ENCODE results near the gene LKAAEAR1. TPM values are rescaled to one million over a fixed set of nuclear protein-coding genes. Genes with fewer than 3 reads are reported as not detected.

Gene LKAAEAR1
- total and polyA plus RNA-seq, 2 of the 13 experiments (the other 11 are each of a cell fraction or from before 2014, with no cell fraction given), result not detected

DNA sequence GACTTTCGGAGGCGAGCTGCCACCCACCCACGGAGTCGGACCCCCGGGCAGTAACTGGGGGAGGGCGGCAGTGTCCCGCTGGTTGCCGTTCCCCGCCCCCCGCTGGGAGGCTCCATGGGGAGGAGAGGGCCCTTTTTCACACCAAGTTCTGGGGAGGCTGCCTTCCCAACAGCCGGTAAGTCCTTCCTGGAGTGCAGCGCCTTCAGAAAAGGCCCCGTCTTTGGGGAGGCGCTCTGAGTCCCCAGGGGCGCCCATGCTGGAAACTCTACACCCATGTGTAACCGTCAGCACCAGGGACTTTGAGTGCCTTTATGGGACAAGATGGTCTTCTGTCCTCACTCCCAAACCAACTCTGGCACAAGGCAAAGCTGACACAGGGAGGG is 34.3 kb downstream of the LKAAEAR1 start:
- H4K20me1 ChIP-seq (ENCODE audit: insufficient read depth, low read length), result no peaks in the 10 kb centered on the region
- intact Hi-C loops (cut with micrococcal nuclease; ENCODE audit: unreplicated experiment), result loop anchor here (1.0 kb wide), 1 partner anchor 26 kb away; no protein-coding TSS in a partner anchor
- ChIA-PET CTCF (ENCODE audit: low intra/inter-chr PET ratio, low total read pairs) (no interaction called here), POLR2A (interaction anchor here (0.7 to 9.4 kb wide), 10 partner anchors 10 to 153 kb away, joined by 3 to 252 read pairs (median 6); partner anchors contain the start of genes C20orf204, PRPF6, SAMD10 and TCEA2)
- no TSS peak for BruUV-seq (replicated peaks)
- ATAC-seq, result peak; percentile 4
- H3K9ac ChIP-seq (ENCODE audit: insufficient read depth, low read depth, low read length), result peak overlapping the region; percentile 79
- H3K4me1 ChIP-seq (ENCODE audit: insufficient read depth, low read length), result peaks cover 69% of the 10 kb centered on the region
- no peak overlapping the region for H2AFZ ChIP-seq (ENCODE audit: low read length)
- peak overlapping the region; percentile 65 to 88 (median 77) for H3K4me3 ChIP-seq (replicated peaks in 1 of 3; ENCODE audit: insufficient read depth in 1 of 3, low read depth in 2 of 3, low read length in 3 of 3)
- peak overlapping the region; percentile 98 for H3K4me2 ChIP-seq (ENCODE audit: low read depth, low read length)
- H3K27ac ChIP-seq (ENCODE audit: extremely low read length, insufficient read depth, low read length), result peak overlapping the region; percentile 68
- WGBS (ENCODE audit: low lambda C conversion rate), result 4% methylated on average over 8 of the region's 16 CpGs
- H3K36me3 ChIP-seq (replicated peaks in 1 of 2; ENCODE audit: control insufficient read depth in 1 of 2, insufficient read depth in 2 of 2, low read length in 2 of 2), result no peaks in the 10 kb centered on the region
- peaks cover 4% of the 10 kb centered on the region for H3K79me2 ChIP-seq (ENCODE audit: insufficient read depth, low read length)
- H3K27me3 ChIP-seq (ENCODE audit: control insufficient read depth in 1 of 2, insufficient read depth in 2 of 2, low read length in 2 of 2), result no peaks in the 10 kb centered on the region; a peak in 1 of 5 replicates
- no peaks in the 10 kb centered on the region for H3K9me3 ChIP-seq (ENCODE audit: low read length)
- no peak for FAIRE-seq
- DNase-seq (ENCODE audit: low spot score), result no peak
- in situ Hi-C loops (cut with HindIII; ENCODE audit: extremely low pct_ligation_motif_present, low pct_unique_long_range_greater_than_20kb), result no loop called here
- TF ChIP-seq ZNF672 (CRISPR knock-in tag; IDR thresholded peaks at IDR 0.05) (no peak), ZFAT (CRISPR knock-in tag; conservative IDR thresholded peaks at IDR 0.05) (no peak), GTF2F1 (IDR thresholded peaks at IDR 0.05; ENCODE audit: low read length) (no peak), POLR2A (IDR thresholded peaks at IDR 0.05; ENCODE audit: insufficient read depth in 1 of 2, low read depth in 2 of 2, low read length in 2 of 2) (peak in 1 of 2 experiments; percentile 2; a peak in 1 of 4 replicates), ZSCAN12 (CRISPR knock-in tag; IDR thresholded peaks at IDR 0.05) (no peak), HNF4A (CRISPR knock-in tag; IDR thresholded peaks at IDR 0.05) (no peak), NONO (IDR thresholded peaks at IDR 0.05) (no peak), NONO (CRISPR knock-in tag; conservative IDR thresholded peaks at IDR 0.05) (peak; percentile 53), ZNF639 (CRISPR knock-in tag; conservative IDR thresholded peaks at IDR 0.05) (no peak), RBM22 (optimal IDR thresholded peaks at IDR 0.05; ENCODE audit: low read length) (peak; percentile 45), PTBP1 (IDR thresholded peaks at IDR 0.05; ENCODE audit: low read depth, low read length, poor library complexity, severe bottlenecking) (peak; percentile 81), ZNF790 (CRISPR knock-in tag; IDR thresholded peaks at IDR 0.05; ENCODE audit: borderline replicate concordance) (no peak), NCOA2 (CRISPR knock-in tag; IDR thresholded peaks at IDR 0.05) (no peak), ZNF317 (CRISPR knock-in tag; IDR thresholded peaks at IDR 0.05) (no peak; the same call in 1 of the 2 replicates), ZFP62 (CRISPR knock-in tag; IDR thresholded peaks at IDR 0.05) (no peak), SMARCE1 (IDR thresholded peaks at IDR 0.05; ENCODE audit: borderline replicate concordance) (no peak), PLSCR1 (CRISPR knock-in tag; IDR thresholded peaks at IDR 0.05; ENCODE audit: borderline replicate concordance) (no peak), HIC2 (CRISPR knock-in tag; IDR thresholded peaks at IDR 0.05; ENCODE audit: low read depth) (no peak; the same call in 1 of the 2 replicates), FOXO1 (CRISPR knock-in tag; IDR thresholded peaks at IDR 0.05) (no peak), ZNF674 (CRISPR knock-in tag; IDR thresholded peaks at IDR 0.05; ENCODE audit: low read depth) (no peak), MZF1 (CRISPR knock-in tag; IDR thresholded peaks at IDR 0.05; ENCODE audit: borderline replicate concordance) (no peak)
- TF ChIP-seq, protein P1, sequence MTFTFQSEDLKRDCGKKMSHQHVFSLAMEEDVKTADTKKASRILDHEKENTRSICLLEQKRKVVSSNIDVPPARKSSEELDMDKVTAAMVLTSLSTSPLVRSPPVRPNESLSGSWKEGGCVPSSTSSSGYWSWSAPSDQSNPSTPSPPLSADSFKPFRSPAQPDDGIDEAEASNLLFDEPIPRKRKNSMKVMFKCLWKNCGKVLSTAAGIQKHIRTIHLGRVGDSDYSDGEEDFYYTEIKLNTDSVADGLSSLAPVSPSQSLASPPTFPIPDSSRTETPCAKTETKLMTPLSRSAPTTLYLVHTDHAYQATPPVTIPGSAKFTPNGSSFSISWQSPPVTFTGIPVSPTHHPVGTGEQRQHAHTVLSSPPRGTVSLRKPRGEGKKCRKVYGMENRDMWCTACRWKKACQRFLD (CRISPR knock-in tag; IDR thresholded peaks at IDR 0.05; ENCODE audit: borderline replicate concordance), result no peak; the same call in 1 of the 2 replicates

All from HepG2 (cell line).